Mesendoderm (in vitro differentiated cells): ENCODE results near the gene LRTM1.
A peak's percentile ranks its signal among the peaks of the same experiment; 100 is the strongest.

Experiments
- DNase-seq: peaks from one replicate; pipeline ENCODE4 v3.0.0; 2013
- H2AK5ac ChIP-seq: 2 replicates; pipeline ENCODE4 v1.6.1; 2013; ENCODE audit warnings: low read length, inconsistent platforms
- H2BK120ac ChIP-seq: 2 replicates; pipeline ENCODE4 v1.6.1; 2013; ENCODE audit warnings: low read depth, mild to moderate bottlenecking, low read length, moderate library complexity, mixed read lengths
- H2BK15ac ChIP-seq: replicated peaks from 2 replicates; pipeline ENCODE4 v1.6.1; 2013; ENCODE audit warnings: low read depth, mild to moderate bottlenecking, moderate library complexity
- H2BK5ac ChIP-seq: 2 replicates; pipeline ENCODE4 v1.6.1; 2013; ENCODE audit warnings: low read length, inconsistent platforms
- H3K18ac ChIP-seq: 2 replicates; pipeline ENCODE4 v1.6.1; 2013; ENCODE audit warnings: mild to moderate bottlenecking, low read length, mixed read lengths
- H3K23ac ChIP-seq: one replicate; pipeline ENCODE4 v1.6.1; 2013; ENCODE audit warnings: low read length
- H3K27ac ChIP-seq: 2 replicates; pipeline ENCODE4 v1.5.1; 2013; ENCODE audit warnings: low read depth, mild to moderate bottlenecking, inconsistent platforms, low read length, moderate library complexity
- H3K27me3 ChIP-seq: 2 replicates; pipeline ENCODE4 v1.6.1; 2013; ENCODE audit warnings: low read length, control low read depth, mild to moderate bottlenecking, inconsistent platforms; ENCODE audit not compliant: insufficient read depth, poor library complexity
- H3K36me3 ChIP-seq: 2 replicates; pipeline ENCODE4 v1.6.1; 2013; ENCODE audit warnings: low read length, inconsistent platforms; ENCODE audit not compliant: control insufficient read depth, insufficient read depth
- H3K4ac ChIP-seq: one replicate; pipeline ENCODE4 v1.6.1; 2013; ENCODE audit warnings: low read depth, mild to moderate bottlenecking, low read length, moderate library complexity
- H3K4me1 ChIP-seq: 2 replicates; pipeline ENCODE4 v1.6.1; 2013; ENCODE audit warnings: low read depth, low read length, inconsistent platforms; ENCODE audit not compliant: control insufficient read depth
- H3K4me2 ChIP-seq: 2 replicates; pipeline ENCODE4 v1.6.1; 2013; ENCODE audit warnings: low read length
- H3K4me3 ChIP-seq: 2 replicates; pipeline ENCODE4 v1.5.1; 2013; ENCODE audit warnings: mild to moderate bottlenecking, low read length
- H3K56ac ChIP-seq: one replicate; pipeline ENCODE4 v1.6.1; 2013; ENCODE audit warnings: low read length
- H3K79me1 ChIP-seq: 2 replicates; pipeline ENCODE4 v1.6.1; 2013; ENCODE audit warnings: low read length, inconsistent platforms
- H3K79me2 ChIP-seq: 2 replicates; pipeline ENCODE4 v1.6.1; 2013; ENCODE audit warnings: mild to moderate bottlenecking, low read length; ENCODE audit not compliant: control insufficient read depth, insufficient read depth
- H3K9ac ChIP-seq: 2 replicates; pipeline ENCODE4 v1.6.1; 2013; ENCODE audit warnings: low read length, inconsistent platforms
- H4K5ac ChIP-seq: one replicate; pipeline ENCODE4 v1.6.1; 2013; ENCODE audit warnings: low read length
- H4K8ac ChIP-seq: one replicate; pipeline ENCODE4 v1.6.1; 2013; ENCODE audit warnings: low read depth, mild to moderate bottlenecking, control low read depth, low read length, moderate library complexity
- WGBS: extraction: QIAGEN DNeasy Blood & Tissue Kit; methylation state at CpG from one replicate; pipeline ENCODE4 v1.1.7; 2013; ENCODE audit warnings: low lambda C conversion rate, missing lambda C conversion rate; ENCODE audit not compliant: insufficient coverage; ENCODE audit errors: extremely low coverage; 5-methylcytosine and 5-hydroxymethylcytosine counted together

The LRTM1 gene

DNA sequence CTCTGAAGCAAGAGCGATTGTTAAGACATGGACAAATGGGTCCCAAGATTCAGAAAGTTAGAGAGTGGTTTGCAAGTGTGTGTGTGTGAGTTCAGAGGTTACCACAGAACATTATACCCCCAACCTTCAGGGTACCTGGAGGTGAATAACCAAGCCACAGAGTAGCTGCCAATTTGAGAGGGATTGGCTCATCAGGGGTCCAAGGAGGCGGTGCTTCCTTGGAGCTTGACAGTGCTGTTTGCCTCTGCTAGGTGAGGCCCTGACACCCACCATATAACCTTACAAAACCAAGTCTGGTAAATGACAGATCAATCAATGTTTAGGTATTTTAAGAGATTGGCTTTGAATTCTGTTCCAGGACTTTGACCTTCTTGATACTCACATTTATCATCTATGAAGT lies 35.7 kb downstream of the LRTM1 start:
- H3K79me2 ChIP-seq = no peaks in the 10 kb centered on the region
- H3K4ac ChIP-seq = no peak overlapping the region
- H2AK5ac ChIP-seq = no peak overlapping the region
- no peak overlapping the region for H3K9ac ChIP-seq
- no peaks in the 10 kb centered on the region for H3K79me1 ChIP-seq
- no peaks in the 10 kb centered on the region for H3K36me3 ChIP-seq
- no peaks in the 10 kb centered on the region for H3K4me1 ChIP-seq
- no peak overlapping the region for H2BK5ac ChIP-seq
- H3K4me2 ChIP-seq = no peak overlapping the region
- no peak overlapping the region for H4K5ac ChIP-seq
- H3K18ac ChIP-seq = no peak overlapping the region
- no peak overlapping the region for H3K4me3 ChIP-seq
- no peak overlapping the region for H3K23ac ChIP-seq
- no CpG with 5 or more reads among the region's 2 CpGs for WGBS
- no peaks in the 10 kb centered on the region for H3K27me3 ChIP-seq
- no peak overlapping the region for H4K8ac ChIP-seq
- no peak overlapping the region for H2BK15ac ChIP-seq
- H3K27ac ChIP-seq = no peak overlapping the region
- no peak overlapping the region for H3K56ac ChIP-seq
- no peak for DNase-seq
- no peak overlapping the region for H2BK120ac ChIP-seq

DNA sequence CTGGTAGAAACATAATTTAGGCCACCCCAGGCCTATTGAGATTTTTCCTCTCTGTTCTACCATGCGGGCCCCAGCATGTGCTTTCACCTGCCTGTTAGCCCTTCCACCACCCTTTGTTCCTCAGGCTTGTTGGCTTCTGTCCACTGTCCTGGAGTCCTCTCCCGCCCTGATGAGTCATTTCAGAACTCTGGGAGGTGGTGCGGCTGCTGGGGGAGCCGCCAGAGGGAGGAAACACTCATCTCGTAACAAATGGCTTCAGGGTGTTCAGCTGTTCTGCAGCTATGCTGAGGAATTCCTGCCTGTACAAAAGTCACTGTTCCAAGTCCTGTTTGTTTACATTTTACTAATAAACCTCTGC lies 36.3 kb downstream of the LRTM1 start:
- no peak overlapping the region for H2BK5ac ChIP-seq
- no peak overlapping the region for H2BK120ac ChIP-seq
- H4K8ac ChIP-seq = no peak overlapping the region
- H3K79me1 ChIP-seq = no peaks in the 10 kb centered on the region
- no peak overlapping the region for H3K56ac ChIP-seq
- no peak overlapping the region for H4K5ac ChIP-seq
- H3K4me1 ChIP-seq = no peaks in the 10 kb centered on the region
- no peak overlapping the region for H3K4ac ChIP-seq
- H2BK15ac ChIP-seq = no peak overlapping the region
- H3K4me2 ChIP-seq = no peak overlapping the region
- H2AK5ac ChIP-seq = no peak overlapping the region
- no peaks in the 10 kb centered on the region for H3K36me3 ChIP-seq
- no peak overlapping the region for H3K18ac ChIP-seq
- DNase-seq = peak; percentile 74
- no peak overlapping the region for H3K4me3 ChIP-seq
- no peak overlapping the region for H3K23ac ChIP-seq
- H3K27ac ChIP-seq = no peak overlapping the region
- no peaks in the 10 kb centered on the region for H3K27me3 ChIP-seq
- no peaks in the 10 kb centered on the region for H3K79me2 ChIP-seq
- no peak overlapping the region for H3K9ac ChIP-seq
- WGBS = no CpG with 5 or more reads among the region's 5 CpGs

DNA sequence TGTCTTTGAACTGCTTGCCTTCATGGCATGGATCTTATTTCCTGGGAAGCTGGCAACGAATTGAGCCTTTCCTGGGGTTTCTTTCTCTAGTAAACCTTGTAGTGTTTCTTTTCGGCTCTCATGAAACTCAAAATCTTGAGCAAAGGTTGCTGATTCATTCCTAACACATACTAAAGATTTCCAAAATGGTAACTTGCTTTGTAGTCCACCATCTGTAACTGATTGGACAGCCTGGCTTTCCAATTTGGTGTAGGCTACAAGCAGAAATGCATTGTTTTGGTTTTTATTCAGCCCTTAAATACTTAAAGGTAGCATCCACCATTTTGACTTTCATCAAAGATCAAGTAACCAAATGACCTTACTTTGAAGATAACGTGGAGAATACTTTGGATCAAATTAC lies 38.1 kb downstream of the LRTM1 start:
- no CpG with 5 or more reads among the region's 3 CpGs for WGBS

DNA sequence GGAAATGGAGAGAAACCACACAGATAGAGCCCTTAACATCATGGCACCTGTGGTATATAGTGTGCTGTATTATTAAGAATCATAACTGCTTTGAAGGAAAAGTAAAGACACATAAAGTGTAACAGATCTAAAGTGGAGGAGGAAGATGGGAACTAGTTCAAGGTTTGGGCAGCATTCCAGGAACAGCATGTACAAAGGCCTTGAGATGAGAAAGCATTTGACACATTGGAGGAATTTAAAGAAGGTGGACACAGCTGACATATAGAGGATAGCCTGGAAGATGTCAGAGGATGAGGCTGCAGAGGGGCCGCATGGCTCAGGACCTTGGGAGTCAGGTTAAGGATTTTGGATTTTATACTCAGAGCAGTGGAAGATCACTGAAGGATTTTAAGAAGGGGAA lies 39.0 kb downstream of the LRTM1 start:
- WGBS = no CpG with 5 or more reads among the region's 1 CpG
- Histone ChIP-seq H3K9ac (no peak overlapping the region), H3K4ac (no peak overlapping the region), H4K5ac (no peak overlapping the region), H3K79me2 (no peaks in the 10 kb centered on the region), H4K8ac (no peak overlapping the region), H2AK5ac (no peak overlapping the region), H2BK15ac (no peak overlapping the region), H3K4me1 (peaks cover 6% of the 10 kb centered on the region), H3K27ac (no peak overlapping the region), H3K4me2 (no peak overlapping the region), H3K36me3 (no peaks in the 10 kb centered on the region), H3K18ac (no peak overlapping the region), H3K79me1 (no peaks in the 10 kb centered on the region), H3K56ac (no peak overlapping the region), H2BK5ac (no peak overlapping the region), H2BK120ac (no peak overlapping the region), H3K23ac (no peak overlapping the region), H3K4me3 (no peak overlapping the region), H3K27me3 (no peaks in the 10 kb centered on the region)
- DNase-seq = no peak

More for the DNA sequence above, 38.1 kb downstream of the LRTM1 start:
- no peak overlapping the region for H3K9ac ChIP-seq
- H3K27me3 ChIP-seq = no peaks in the 10 kb centered on the region
- H3K36me3 ChIP-seq = no peaks in the 10 kb centered on the region
- H3K79me1 ChIP-seq = no peaks in the 10 kb centered on the region
- no peak for DNase-seq
- H2BK5ac ChIP-seq = no peak overlapping the region
- no peak overlapping the region for H2BK120ac ChIP-seq
- no peak overlapping the region for H4K8ac ChIP-seq
- H3K56ac ChIP-seq = no peak overlapping the region
- peaks cover 6% of the 10 kb centered on the region for H3K4me1 ChIP-seq
- no peak overlapping the region for H3K18ac ChIP-seq
- H2BK15ac ChIP-seq = no peak overlapping the region
- H3K4me2 ChIP-seq = no peak overlapping the region
- H3K4ac ChIP-seq = no peak overlapping the region
- H3K79me2 ChIP-seq = no peaks in the 10 kb centered on the region
- H2AK5ac ChIP-seq = no peak overlapping the region
- no peak overlapping the region for H4K5ac ChIP-seq
- H3K23ac ChIP-seq = no peak overlapping the region
- no peak overlapping the region for H3K4me3 ChIP-seq
- H3K27ac ChIP-seq = no peak overlapping the region

DNA sequence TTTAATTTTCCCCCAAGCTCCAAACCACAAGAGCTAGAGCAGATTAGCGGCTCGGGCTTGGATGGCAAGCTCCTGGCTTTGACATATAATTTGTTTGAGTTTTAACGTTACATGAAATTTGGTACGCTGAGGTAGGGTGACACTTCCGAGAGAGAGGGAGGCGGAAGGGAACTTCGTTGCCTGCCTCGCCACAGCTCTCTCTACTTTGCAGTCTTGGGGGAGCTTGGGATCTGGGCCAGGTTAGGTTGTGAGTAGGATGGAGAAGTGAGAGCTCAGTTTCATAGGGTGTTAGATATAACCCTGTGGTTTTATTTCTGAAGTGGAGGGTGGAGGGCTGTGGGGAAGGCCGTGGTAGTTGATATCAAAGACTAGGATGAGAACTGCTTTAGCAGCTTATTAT lies 39.7 kb downstream of the LRTM1 start:
- Histone ChIP-seq H2BK15ac (no peak overlapping the region), H3K9ac (no peak overlapping the region), H2AK5ac (no peak overlapping the region), H3K23ac (no peak overlapping the region), H3K27me3 (no peaks in the 10 kb centered on the region), H3K27ac (no peak overlapping the region), H4K5ac (no peak overlapping the region), H3K4ac (no peak overlapping the region), H3K79me1 (no peaks in the 10 kb centered on the region), H2BK120ac (no peak overlapping the region), H3K4me1 (peaks cover 6% of the 10 kb centered on the region), H3K18ac (no peak overlapping the region), H3K79me2 (no peaks in the 10 kb centered on the region), H3K56ac (no peak overlapping the region), H4K8ac (no peak overlapping the region), H3K36me3 (no peaks in the 10 kb centered on the region), H3K4me2 (no peak overlapping the region), H2BK5ac (no peak overlapping the region), H3K4me3 (no peak overlapping the region)
- DNase-seq = no peak
- no CpG with 5 or more reads among the region's 9 CpGs for WGBS

DNA sequence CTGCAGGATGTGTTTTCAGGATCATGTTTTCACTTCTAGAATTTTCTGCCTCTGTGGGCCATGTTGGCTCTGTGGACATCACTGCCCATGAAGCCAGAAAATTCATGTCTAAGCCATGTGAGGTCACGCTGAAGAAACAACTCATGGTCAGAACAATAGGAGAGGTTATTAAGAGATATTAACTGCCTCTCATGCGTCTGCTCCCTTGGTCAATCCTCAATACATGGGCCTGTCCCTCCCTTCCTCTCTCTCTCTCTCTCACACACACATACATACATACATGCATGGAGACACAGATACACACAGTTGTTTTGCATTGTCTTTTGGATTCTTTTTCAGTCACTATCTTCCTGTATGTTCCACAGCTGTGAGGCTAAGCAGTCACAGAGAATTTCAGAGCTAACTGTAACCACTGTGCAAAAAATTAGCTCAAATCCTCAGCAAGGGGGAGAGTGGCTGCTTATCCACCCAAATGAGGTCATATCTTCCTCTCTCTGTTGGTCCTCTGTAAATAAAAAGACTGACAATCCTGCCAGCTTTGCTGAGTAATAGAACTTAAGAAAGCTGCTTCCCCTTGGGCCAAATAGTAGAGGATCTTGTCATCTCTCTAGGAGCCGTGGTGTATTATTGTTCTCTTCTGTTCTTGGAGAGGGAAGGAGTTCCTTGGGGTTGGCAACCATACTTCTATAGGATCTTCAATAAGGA lies 45.6 kb downstream of the LRTM1 start:
- Histone ChIP-seq H3K79me1 (no peaks in the 10 kb centered on the region), H3K9ac (no peak overlapping the region), H3K4me3 (no peak overlapping the region), H4K8ac (no peak overlapping the region), H3K4ac (no peak overlapping the region), H3K27ac (no peak overlapping the region), H3K23ac (no peak overlapping the region), H3K56ac (no peak overlapping the region), H2BK120ac (no peak overlapping the region), H2BK5ac (no peak overlapping the region), H3K4me1 (peaks cover 6% of the 10 kb centered on the region), H4K5ac (no peak overlapping the region), H2AK5ac (no peak overlapping the region), H3K27me3 (no peaks in the 10 kb centered on the region), H3K79me2 (no peaks in the 10 kb centered on the region), H3K36me3 (no peaks in the 10 kb centered on the region), H3K4me2 (no peak overlapping the region), H3K18ac (no peak overlapping the region), H2BK15ac (no peak overlapping the region)
- DNase-seq = no peak
- WGBS = no CpG with 5 or more reads among the region's 3 CpGs
